Activated CD8-positive, alpha-beta memory T cell treated with anti-CD3 and anti-CD28 coated beads, Interleukin-2, amount 50 U/mL, for 24 hours (primary cell): ENCODE results near the gene RUNX3.
"Not testable (repeated sequence)": the region's sequence is repeated elsewhere in the genome, so short reads cannot be mapped to it uniquely, and the experiment has no call there.

Experiments used
- DNase-seq: peaks from one replicate; pipeline ENCODE4 v3.0.0-alpha.2; 2020; ENCODE audit errors: extremely low read depth

RUNX3 gene

GRCh38 chr1:24901791-24902470 lies 28.1 kb downstream of the RUNX3 start:
- no peak for DNase-seq

- no peak for DNase-seq
Measured at GRCh38 chr1:24900985-24901781, 28.9 kb downstream of the RUNX3 start.

- no peak for DNase-seq
Measured at GRCh38 chr1:24900486-24900849, 29.6 kb downstream of the RUNX3 start.

- no peak for DNase-seq
Measured at GRCh38 chr1:24899581-24900485, 30.2 kb downstream of the RUNX3 start.

- no peak for DNase-seq
Measured at GRCh38 chr1:24898909-24899439, 31.1 kb downstream of the RUNX3 start.

- DNase-seq, result no peak
Measured at GRCh38 chr1:24898152-24898908, 31.7 kb downstream of the RUNX3 start.

- no peak for DNase-seq
Measured at GRCh38 chr1:24897263-24898151, 32.6 kb downstream of the RUNX3 start.

- no peak for DNase-seq
Measured at GRCh38 chr1:24896596-24897262, 33.3 kb downstream of the RUNX3 start.

GRCh38 chr1:24896176-24896575 lies 33.9 kb downstream of the RUNX3 start:
- no peak for DNase-seq

GRCh38 chr1:24895511-24895910 lies 34.6 kb downstream of the RUNX3 start:
- no peak for DNase-seq

GRCh38 chr1:24894002-24894401 lies 36.1 kb downstream of the RUNX3 start:
- no peak for DNase-seq

- no peak for DNase-seq
Measured at GRCh38 chr1:24893431-24893830, 36.6 kb downstream of the RUNX3 start.

- DNase-seq, result no peak
Measured at GRCh38 chr1:24892188-24893153, 37.6 kb downstream of the RUNX3 start.

- not testable (repeated sequence) for DNase-seq
Measured at GRCh38 chr1:24891367-24891766, 38.7 kb downstream of the RUNX3 start.

- DNase-seq, result no peak
Measured at GRCh38 chr1:24890887-24891286, 39.2 kb downstream of the RUNX3 start.

- no peak for DNase-seq
Measured at GRCh38 chr1:24888971-24889676, 41.0 kb downstream of the RUNX3 start.

GRCh38 chr1:24888061-24888970 lies 41.8 kb downstream of the RUNX3 start:
- DNase-seq, result no peak
